GM12892 (cell line): ENCODE results near the gene HSD17B8.

Experiments
- POLR2A ChIP-seq: IDR thresholded peaks from 2 replicates; pipeline ENCODE4 v1.6.1; 2011; ENCODE audit warnings: low read depth, low read length, control low read depth
- POLR2AphosphoS5 ChIP-seq: IDR thresholded peaks from 2 replicates; pipeline ENCODE4 v1.6.1; 2011; ENCODE audit warnings: low read depth, low read length, control low read depth
- TAF1 ChIP-seq: IDR thresholded peaks from 2 replicates; pipeline ENCODE4 v1.6.1; 2011; ENCODE audit warnings: low read depth, mild to moderate bottlenecking, control low read depth, low read length, borderline replicate concordance

GRCh38 chr6:33211666-33212422 is 7.4 kb downstream of the HSD17B8 start:
- TF ChIP-seq POLR2A (no peak), TAF1 (no peak), POLR2AphosphoS5 (no peak)
